Neural cell (in vitro differentiated cells): ENCODE results near the gene PHETA2. TPM values are rescaled to one million over a fixed set of nuclear protein-coding genes. Genes with fewer than 3 reads are reported as not detected.

ENCODE experiments used
- H2AFZ ChIP-seq: fragments of 200-600, 300-800 bp; sonication (generic), shearing (Covaris generic); 2 replicates; pipeline ENCODE4 v1.6.0; 2014; ENCODE audit warnings: low read depth, mild to moderate bottlenecking, antibody characterized with exemption, low read length, moderate library complexity
- H3F3A ChIP-seq: fragments of 200-600 bp; shearing (Covaris generic); 2 replicates; pipeline ENCODE4 v1.6.1; 2016; ENCODE audit warnings: mild to moderate bottlenecking, moderate library complexity, mixed read lengths, antibody characterized with exemption, low read length; ENCODE audit not compliant: insufficient read depth, poor library complexity, severe bottlenecking
- H3K27ac ChIP-seq: fragments of 200-600, 300-800 bp; sonication (generic), shearing (Covaris generic); 2 replicates; pipeline ENCODE4 v1.5.1; 2014; ENCODE audit warnings: mild to moderate bottlenecking, low read length, moderate library complexity
- H3K27me3 ChIP-seq: fragments of 300-800, 200-600 bp; sonication (generic), shearing (Covaris generic); 2 replicates; pipeline ENCODE4 v1.6.0; 2014; ENCODE audit warnings: mild to moderate bottlenecking, low read depth, low read length, moderate library complexity; ENCODE audit not compliant: insufficient read depth
- H3K36me3 ChIP-seq: fragments of 300-800, 200-600 bp; sonication (generic), shearing (Covaris generic); 2 replicates; pipeline ENCODE4 v1.5.1; 2014; ENCODE audit warnings: mild to moderate bottlenecking, antibody characterized with exemption, low read length, moderate library complexity; ENCODE audit not compliant: insufficient read depth
- H3K4me2 ChIP-seq: fragments of 300-800, 200-600 bp; sonication (generic), shearing (Covaris generic); 2 replicates; pipeline ENCODE4 v1.6.0; 2014; ENCODE audit warnings: mild to moderate bottlenecking, low read length
- H3K4me3 ChIP-seq: fragments of 300-800, 200-600 bp; sonication (generic), shearing (Covaris generic); 2 replicates; pipeline ENCODE4 v1.5.1; 2014; ENCODE audit warnings: mild to moderate bottlenecking, low read length, moderate library complexity
- H3K79me2 ChIP-seq: fragments of 200-600 bp; shearing (Covaris generic); replicated peaks from 2 replicates; pipeline ENCODE4 v1.6.0; 2014; ENCODE audit warnings: mild to moderate bottlenecking, low read length, moderate library complexity; ENCODE audit not compliant: insufficient read depth
- H3K9ac ChIP-seq: fragments of 300-800, 200-600 bp; sonication (generic), shearing (Covaris generic); 2 replicates; pipeline ENCODE4 v1.6.1; 2016; ENCODE audit warnings: mild to moderate bottlenecking, low read length, mixed read lengths
- H3K9me2 ChIP-seq: fragments of 200-600 bp; shearing (Covaris generic); 2 replicates; pipeline ENCODE4 v1.6.1; 2016; ENCODE audit warnings: mild to moderate bottlenecking, low read length, mixed read lengths; ENCODE audit not compliant: insufficient read depth
- H3K9me3 ChIP-seq: fragments of 200-600, 300-800 bp; sonication (generic), shearing (Covaris generic); 2 replicates; pipeline ENCODE4 v1.6.1; 2016; ENCODE audit warnings: mild to moderate bottlenecking, mixed run types, low read length, moderate library complexity, mixed read lengths
- H4K20me1 ChIP-seq: fragments of 200-600 bp; shearing (Covaris generic); 2 replicates; pipeline ENCODE4 v1.6.1; 2016; ENCODE audit warnings: mild to moderate bottlenecking, mixed run types; ENCODE audit not compliant: insufficient read depth
- CTCF ChIP-seq: fragments of 450-650 bp; IDR thresholded peaks from 2 replicates; pipeline ENCODE4 v1.5.1; 2014; ENCODE audit warnings: antibody characterized with exemption, mild to moderate bottlenecking, moderate library complexity; ENCODE audit not compliant: poor library complexity, severe bottlenecking
- EP300 ChIP-seq: fragments of 450-650 bp; conservative IDR thresholded peaks from 2 replicates; pipeline ENCODE4 v1.6.1; 2014; ENCODE audit warnings: antibody characterized with exemption, mild to moderate bottlenecking, moderate library complexity; ENCODE audit not compliant: poor library complexity, severe bottlenecking
- EZH2 ChIP-seq: fragments of 200-600, 300-800 bp; shearing (Covaris generic), sonication (generic); IDR thresholded peaks from 2 replicates; pipeline ENCODE4 v1.6.1; 2014; ENCODE audit warnings: antibody characterized with exemption, low read length, borderline replicate concordance, mild to moderate bottlenecking; ENCODE audit not compliant: insufficient read depth, poor library complexity, severe bottlenecking
- MXI1 ChIP-seq: fragments of 450-650 bp; conservative IDR thresholded peaks from 2 replicates; pipeline ENCODE4 v1.6.1; 2014; ENCODE audit warnings: antibody characterized with exemption, mild to moderate bottlenecking; ENCODE audit not compliant: poor library complexity, severe bottlenecking
- POLR2AphosphoS5 ChIP-seq: IDR thresholded peaks from 2 replicates; pipeline ENCODE4 v1.6.1; 2012
- RAD21 ChIP-seq: fragments of 450-650 bp; conservative IDR thresholded peaks from 2 replicates; pipeline ENCODE4 v1.6.1; 2014; ENCODE audit warnings: antibody characterized with exemption, mild to moderate bottlenecking, moderate library complexity
- REST ChIP-seq: IDR thresholded peaks from 2 replicates; pipeline ENCODE4 v1.6.1; 2012; ENCODE audit warnings: borderline replicate concordance
- SMC3 ChIP-seq: fragments of 450-650 bp; conservative IDR thresholded peaks from 2 replicates; pipeline ENCODE4 v1.6.1; 2014; ENCODE audit warnings: antibody characterized with exemption, mild to moderate bottlenecking, moderate library complexity; ENCODE audit not compliant: poor library complexity
- TAF1 ChIP-seq: IDR thresholded peaks from 2 replicates; pipeline ENCODE4 v1.6.1; 2012; ENCODE audit warnings: low read depth
- polyA plus RNA-seq: library from polyadenylated mRNA; depleted of rRNA; stranded (reverse); fragments of >200 nt; gene quantifications from 2 replicates; pipeline ENCODE4 v1.2.3, GENCODE V29; 2014

The PHETA2 gene
- polyA plus RNA-seq, 1 donor from 2014 or later, result 0.42 TPM

- Histone ChIP-seq H3K9ac (no peak overlapping the region), H3K4me3 (no peak overlapping the region), H3K27ac (no peak overlapping the region), H4K20me1 (no peaks in the 10 kb centered on the region), H3K79me2 (no peaks in the 10 kb centered on the region), H3K9me3 (no peaks in the 10 kb centered on the region), H3K9me2 (no peaks in the 10 kb centered on the region), H3K36me3 (no peaks in the 10 kb centered on the region), H3K4me2 (no peak overlapping the region), H3F3A (no peaks in the 10 kb centered on the region), H3K27me3 (no peaks in the 10 kb centered on the region), H2AFZ (no peak overlapping the region)
- TF ChIP-seq SMC3 (no peak), EP300 (no peak), REST (no peak), POLR2AphosphoS5 (no peak), TAF1 (no peak), CTCF (no peak), RAD21 (no peak), MXI1 (no peak), EZH2 (no peak)
Measured at GRCh38 chr22:42064629-42065028, 9.4 kb upstream of the PHETA2 start.

GRCh38 chr22:42065438-42066125, 8.5 kb upstream of the PHETA2 start:
- Histone ChIP-seq H3K79me2 (no peaks in the 10 kb centered on the region), H3K27me3 (no peaks in the 10 kb centered on the region), H3K9ac (no peak overlapping the region), H3F3A (no peaks in the 10 kb centered on the region), H3K4me3 (no peak overlapping the region), H3K36me3 (no peaks in the 10 kb centered on the region), H4K20me1 (no peaks in the 10 kb centered on the region), H3K9me3 (no peaks in the 10 kb centered on the region), H2AFZ (no peak overlapping the region), H3K4me2 (no peak overlapping the region), H3K9me2 (no peaks in the 10 kb centered on the region), H3K27ac (no peak overlapping the region)
- TF ChIP-seq REST (no peak), EZH2 (no peak), TAF1 (no peak), CTCF (no peak), POLR2AphosphoS5 (no peak), MXI1 (no peak), EP300 (no peak), SMC3 (no peak), RAD21 (no peak)
